ENCODE data around the gene MRPL36. TPM values are rescaled to one million over a fixed set of nuclear protein-coding genes. Genes with fewer than 3 reads are reported as not detected.

The MRPL36 gene
- total RNA-seq, 1 experiment from 2014 or later, result 61.2 TPM

DNA sequence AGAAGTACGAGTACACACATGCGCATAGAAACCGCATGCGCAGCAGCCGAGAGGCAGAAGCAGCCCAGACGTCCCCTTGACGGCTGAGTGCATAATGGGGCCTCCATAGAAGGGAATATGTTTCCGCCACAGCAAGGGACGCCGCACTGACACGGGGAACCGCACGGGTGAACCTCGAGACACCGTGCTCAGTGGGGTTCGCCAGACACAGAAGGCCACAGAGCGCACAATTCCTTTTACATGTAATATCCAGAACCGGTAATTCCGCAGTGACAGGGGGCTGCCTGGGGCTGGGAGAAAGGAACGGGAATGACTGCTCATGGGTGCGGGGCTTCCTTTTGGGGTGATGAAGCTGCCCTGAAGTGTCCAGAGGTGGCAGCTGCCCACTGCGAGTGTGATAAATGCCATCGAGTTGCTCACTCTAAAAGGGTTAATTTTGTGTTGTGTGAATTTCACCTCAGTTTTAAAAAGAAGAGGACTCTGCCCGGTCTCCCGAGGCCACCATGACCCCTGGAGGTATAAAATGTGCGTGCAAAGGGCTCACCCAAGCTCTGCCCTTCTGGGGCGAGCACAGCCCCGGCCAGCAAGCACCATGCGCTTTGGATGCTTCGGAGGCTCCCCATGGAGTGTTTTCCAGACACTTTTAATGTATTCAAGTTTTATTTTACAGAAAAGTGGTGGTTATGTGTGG is 29.7 kb downstream of the MRPL36 start:
- no peaks in the 10 kb centered on the region for H3K36me3 Mint-ChIP-seq
- ChIA-PET CTCF (no interaction called here), POLR2A (no interaction called here)
- no peaks in the 10 kb centered on the region for H3K4me1 Mint-ChIP-seq
- H3K9me3 Mint-ChIP-seq, result no peaks in the 10 kb centered on the region
- TF ChIP-seq TP53 (CRISPR knock-in tag; IDR thresholded peaks at IDR 0.05), result no peak
- no peak for TF ChIP-seq NR2C2 (CRISPR knock-in tag; IDR thresholded peaks at IDR 0.05)
- TF ChIP-seq, protein P1, sequence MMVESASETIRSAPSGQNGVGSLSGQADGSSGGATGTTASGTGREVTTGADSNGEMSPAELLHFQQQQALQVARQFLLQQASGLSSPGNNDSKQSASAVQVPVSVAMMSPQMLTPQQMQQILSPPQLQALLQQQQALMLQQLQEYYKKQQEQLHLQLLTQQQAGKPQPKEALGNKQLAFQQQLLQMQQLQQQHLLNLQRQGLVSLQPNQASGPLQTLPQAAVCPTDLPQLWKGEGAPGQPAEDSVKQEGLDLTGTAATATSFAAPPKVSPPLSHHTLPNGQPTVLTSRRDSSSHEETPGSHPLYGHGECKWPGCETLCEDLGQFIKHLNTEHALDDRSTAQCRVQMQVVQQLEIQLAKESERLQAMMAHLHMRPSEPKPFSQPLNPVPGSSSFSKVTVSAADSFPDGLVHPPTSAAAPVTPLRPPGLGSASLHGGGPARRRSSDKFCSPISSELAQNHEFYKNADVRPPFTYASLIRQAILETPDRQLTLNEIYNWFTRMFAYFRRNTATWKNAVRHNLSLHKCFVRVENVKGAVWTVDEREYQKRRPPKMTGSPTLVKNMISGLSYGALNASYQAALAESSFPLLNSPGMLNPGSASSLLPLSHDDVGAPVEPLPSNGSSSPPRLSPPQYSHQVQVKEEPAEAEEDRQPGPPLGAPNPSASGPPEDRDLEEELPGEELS (CRISPR knock-in tag; IDR thresholded peaks at IDR 0.05), result no peak
- TF ChIP-seq HMGA2 (CRISPR knock-in tag; IDR thresholded peaks at IDR 0.05), result no peak
- TF ChIP-seq RORB (CRISPR knock-in tag; IDR thresholded peaks at IDR 0.05), result no peak
- no peak for TF ChIP-seq MYBL2 (CRISPR knock-in tag; IDR thresholded peaks at IDR 0.05)
- TF ChIP-seq, protein P2, sequence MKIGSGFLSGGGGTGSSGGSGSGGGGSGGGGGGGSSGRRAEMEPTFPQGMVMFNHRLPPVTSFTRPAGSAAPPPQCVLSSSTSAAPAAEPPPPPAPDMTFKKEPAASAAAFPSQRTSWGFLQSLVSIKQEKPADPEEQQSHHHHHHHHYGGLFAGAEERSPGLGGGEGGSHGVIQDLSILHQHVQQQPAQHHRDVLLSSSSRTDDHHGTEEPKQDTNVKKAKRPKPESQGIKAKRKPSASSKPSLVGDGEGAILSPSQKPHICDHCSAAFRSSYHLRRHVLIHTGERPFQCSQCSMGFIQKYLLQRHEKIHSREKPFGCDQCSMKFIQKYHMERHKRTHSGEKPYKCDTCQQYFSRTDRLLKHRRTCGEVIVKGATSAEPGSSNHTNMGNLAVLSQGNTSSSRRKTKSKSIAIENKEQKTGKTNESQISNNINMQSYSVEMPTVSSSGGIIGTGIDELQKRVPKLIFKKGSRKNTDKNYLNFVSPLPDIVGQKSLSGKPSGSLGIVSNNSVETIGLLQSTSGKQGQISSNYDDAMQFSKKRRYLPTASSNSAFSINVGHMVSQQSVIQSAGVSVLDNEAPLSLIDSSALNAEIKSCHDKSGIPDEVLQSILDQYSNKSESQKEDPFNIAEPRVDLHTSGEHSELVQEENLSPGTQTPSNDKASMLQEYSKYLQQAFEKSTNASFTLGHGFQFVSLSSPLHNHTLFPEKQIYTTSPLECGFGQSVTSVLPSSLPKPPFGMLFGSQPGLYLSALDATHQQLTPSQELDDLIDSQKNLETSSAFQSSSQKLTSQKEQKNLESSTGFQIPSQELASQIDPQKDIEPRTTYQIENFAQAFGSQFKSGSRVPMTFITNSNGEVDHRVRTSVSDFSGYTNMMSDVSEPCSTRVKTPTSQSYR (CRISPR knock-in tag; IDR thresholded peaks at IDR 0.05), result no peak
- TF ChIP-seq, protein P3, sequence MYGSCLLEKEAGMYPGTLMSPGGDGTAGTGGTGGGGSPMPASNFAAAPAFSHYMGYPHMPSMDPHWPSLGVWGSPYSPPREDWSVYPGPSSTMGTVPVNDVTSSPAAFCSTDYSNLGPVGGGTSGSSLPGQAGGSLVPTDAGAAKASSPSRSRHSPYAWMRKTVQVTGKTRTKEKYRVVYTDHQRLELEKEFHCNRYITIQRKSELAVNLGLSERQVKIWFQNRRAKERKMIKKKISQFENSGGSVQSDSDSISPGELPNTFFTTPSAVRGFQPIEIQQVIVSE (CRISPR knock-in tag; IDR thresholded peaks at IDR 0.05; ENCODE audit: borderline replicate concordance), result no peak
- TF ChIP-seq GTF2I (CRISPR knock-in tag; conservative IDR thresholded peaks at IDR 0.05), result no peak
- TF ChIP-seq, protein P4, sequence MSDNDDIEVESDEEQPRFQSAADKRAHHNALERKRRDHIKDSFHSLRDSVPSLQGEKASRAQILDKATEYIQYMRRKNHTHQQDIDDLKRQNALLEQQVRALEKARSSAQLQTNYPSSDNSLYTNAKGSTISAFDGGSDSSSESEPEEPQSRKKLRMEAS (CRISPR knock-in tag; IDR thresholded peaks at IDR 0.05), result no peak
- TF ChIP-seq OVOL2 (CRISPR knock-in tag; IDR thresholded peaks at IDR 0.05; ENCODE audit: borderline replicate concordance), result no peak
- H3K27me3 Mint-ChIP-seq (ENCODE audit: low read depth), result no peaks in the 10 kb centered on the region
- H3K4me3 Mint-ChIP-seq, result no peak overlapping the region
- H3K27ac Mint-ChIP-seq, result no peak overlapping the region
- DNase-seq (ENCODE audit: low spot score) (no peak), ATAC-seq (peak; percentile 32; the same call in 1 of the 2 replicates)

DNA sequence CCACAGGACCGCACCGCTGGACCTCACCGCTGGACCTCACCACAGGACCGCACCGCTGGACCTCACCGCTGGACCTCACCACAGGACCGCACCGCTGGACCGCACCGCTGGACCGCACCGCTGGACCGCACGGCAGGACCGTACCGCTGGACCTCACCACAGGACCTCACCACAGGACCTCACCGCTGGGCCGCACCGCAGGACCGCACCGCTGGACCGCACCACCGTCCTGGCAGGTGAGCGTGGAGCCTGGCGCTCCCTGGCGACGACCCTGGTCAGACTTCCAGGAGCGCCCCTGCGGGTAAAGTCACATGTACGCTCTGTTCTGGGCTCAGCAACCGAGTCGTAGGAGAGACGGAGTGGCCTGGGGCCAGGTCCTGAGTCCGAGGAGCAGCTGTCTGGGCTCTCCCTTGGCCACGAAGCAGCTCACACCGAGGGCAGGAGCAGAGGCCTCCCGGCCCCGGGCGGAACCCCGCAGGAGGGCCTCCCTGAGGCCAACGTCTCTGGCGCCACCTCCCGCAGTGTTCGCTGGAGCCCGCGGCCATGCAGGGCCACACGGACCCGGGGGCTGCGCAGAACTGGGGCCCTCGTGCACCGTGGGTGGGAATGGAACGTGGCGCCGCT is 30.5 kb downstream of the MRPL36 start:
- POLR2A ChIA-PET, result interaction anchor here (0.5 kb wide), 1 partner anchor 372 kb away, joined by 4 read pairs; no protein-coding TSS in a partner anchor
- Mint-ChIP-seq H3K27me3 (ENCODE audit: low read depth) (no peaks in the 10 kb centered on the region), H3K27ac (no peak overlapping the region), H3K36me3 (no peaks in the 10 kb centered on the region), H3K4me3 (no peak overlapping the region), H3K4me1 (peaks cover 2% of the 10 kb centered on the region; the same call in 1 of the 2 replicates), H3K9me3 (no peaks in the 10 kb centered on the region)
- CTCF ChIA-PET, result no interaction called here
- no peak for DNase-seq (ENCODE audit: low spot score)
- TF ChIP-seq TP53 (CRISPR knock-in tag; IDR thresholded peaks at IDR 0.05) (no peak), NFATC4 (CRISPR knock-in tag; IDR thresholded peaks at IDR 0.05) (no peak), ZNF396 (CRISPR knock-in tag; IDR thresholded peaks at IDR 0.05; ENCODE audit: borderline replicate concordance) (no peak)
- TF ChIP-seq, protein P3 (CRISPR knock-in tag; IDR thresholded peaks at IDR 0.05; ENCODE audit: borderline replicate concordance), result no peak
- ATAC-seq, result no peak

DNA sequence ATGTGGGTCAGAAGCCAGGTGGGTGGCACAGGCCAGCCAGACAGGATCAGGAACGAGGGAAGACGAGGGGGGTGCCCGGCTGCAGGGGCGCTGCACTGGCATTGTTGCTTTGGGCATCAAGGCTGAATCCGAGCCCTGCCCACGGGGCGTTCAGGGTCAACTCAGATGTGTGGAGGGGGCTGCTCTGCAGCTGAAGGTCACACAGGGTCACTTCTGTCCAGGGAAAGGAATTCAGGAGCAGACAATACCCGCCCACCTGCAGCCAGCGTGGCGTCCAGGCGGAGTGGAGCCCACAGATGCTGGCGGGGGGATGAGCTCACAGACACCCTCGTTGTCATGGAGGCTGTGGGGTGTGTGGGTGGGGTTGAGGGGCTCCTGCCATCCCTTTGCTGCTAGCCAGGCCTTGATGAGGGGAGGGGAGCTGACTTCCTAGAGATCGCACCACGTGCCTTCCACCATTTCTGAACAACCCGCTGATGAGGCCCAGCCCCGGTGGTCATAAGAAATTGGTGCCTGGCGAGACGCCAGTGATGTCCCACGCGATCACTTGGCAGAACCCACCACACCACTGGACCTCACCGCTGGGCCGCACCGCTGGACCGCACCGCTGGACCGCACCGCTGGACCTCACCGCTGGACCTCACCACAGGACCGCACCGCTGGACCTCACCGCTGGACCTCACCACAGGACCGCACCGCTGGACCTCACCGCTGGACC is 31.2 kb downstream of the MRPL36 start:
- ATAC-seq, result no peak
- Mint-ChIP-seq H3K36me3 (no peaks in the 10 kb centered on the region), H3K27me3 (ENCODE audit: low read depth) (no peaks in the 10 kb centered on the region), H3K4me1 (peaks cover 6% of the 10 kb centered on the region), H3K27ac (no peak overlapping the region), H3K9me3 (no peaks in the 10 kb centered on the region), H3K4me3 (no peak overlapping the region)
- ChIA-PET CTCF (no interaction called here), POLR2A (interaction anchor here (0.5 kb wide), 1 partner anchor 372 kb away, joined by 4 read pairs; no protein-coding TSS in a partner anchor)
- no peak for DNase-seq (ENCODE audit: low spot score)
- TF ChIP-seq ZNF121 (CRISPR knock-in tag; IDR thresholded peaks at IDR 0.05), result no peak
- TF ChIP-seq NR1H2 (CRISPR knock-in tag; IDR thresholded peaks at IDR 0.05), result no peak
- TF ChIP-seq, protein P1 (CRISPR knock-in tag; IDR thresholded peaks at IDR 0.05), result no peak
- TF ChIP-seq OVOL2 (CRISPR knock-in tag; IDR thresholded peaks at IDR 0.05; ENCODE audit: borderline replicate concordance), result no peak
- no peak for TF ChIP-seq EMX1 (CRISPR knock-in tag; IDR thresholded peaks at IDR 0.05)
- TF ChIP-seq, protein P2 (CRISPR knock-in tag; IDR thresholded peaks at IDR 0.05), result no peak
- no peak for TF ChIP-seq FOXP1 (CRISPR knock-in tag; IDR thresholded peaks at IDR 0.05; ENCODE audit: borderline replicate concordance)
